AG04449 (cell line): ENCODE measurements around the gene TP53BP2.

Experiments used
- CTCF ChIA-PET: fragments of 350-600 bp; formaldehyde crosslinking; extraction: SDS; loops from one replicate; lab custom pipeline; 2021; ENCODE audit warnings: antibody characterized with exemption; lab: Yijun Ruan, JAX
- POLR2A ChIA-PET: fragments of 400-600, 350-600 bp; formaldehyde crosslinking; extraction: SDS; loops from one replicate; lab custom pipeline; 2020; ENCODE audit warnings: antibody characterized with exemption, inconsistent platforms; lab: Yijun Ruan, JAX
- DNase-seq: peaks from one replicate; pipeline ENCODE4 v3.0.0-alpha.2; 2010; ENCODE audit warnings: low read depth, low spot score
- H3K4me3 ChIP-seq: 2 replicates; pipeline ENCODE4 v1.5.1; 2011; ENCODE audit warnings: low read depth, mild to moderate bottlenecking, control low read depth, low read length
- TF ChIP-seq, protein P1 (sequence below): IDR thresholded peaks from one replicate; pipeline ENCODE4 v1.5.1; 2011; ENCODE audit warnings: mild to moderate bottlenecking, moderate library complexity, low read length, control low read depth, inconsistent platforms; ENCODE audit not compliant: insufficient read depth; ENCODE audit errors: missing control alignments

The TP53BP2 gene

DNA sequence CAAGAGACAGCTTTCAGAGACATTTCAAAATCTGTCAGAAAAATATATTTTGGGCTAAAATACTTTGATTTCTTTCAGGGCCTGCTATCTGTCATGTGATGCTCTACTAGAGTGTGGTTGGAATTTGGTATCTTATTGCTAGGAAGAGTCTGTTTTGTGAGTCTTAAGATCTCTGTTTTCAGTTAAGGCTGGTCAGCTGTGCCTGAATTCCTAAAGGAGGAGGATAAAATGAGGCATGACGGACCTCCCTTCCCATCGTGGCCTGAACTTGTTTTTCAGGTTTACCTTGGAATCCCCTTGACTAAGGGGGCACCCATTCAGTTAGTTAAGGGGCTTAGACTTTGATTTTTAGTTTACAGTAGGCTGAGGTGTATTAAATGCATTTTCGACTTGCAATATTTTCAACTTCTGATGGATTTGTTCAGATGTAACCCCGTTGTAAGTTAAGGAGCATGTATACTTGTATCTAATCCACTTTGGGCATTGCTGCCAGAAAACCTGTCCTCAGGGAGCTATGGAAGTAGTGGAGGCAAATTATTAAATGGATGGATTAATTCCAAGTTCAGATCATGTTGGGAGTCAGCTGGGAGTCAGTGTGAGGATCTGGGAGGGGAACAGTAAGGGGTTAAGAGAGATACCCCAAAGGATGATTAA is 115.1 kb downstream of the TP53BP2 start:
- no peak for DNase-seq
- H3K4me3 ChIP-seq, result no peak overlapping the region
- TF ChIP-seq, protein P1, sequence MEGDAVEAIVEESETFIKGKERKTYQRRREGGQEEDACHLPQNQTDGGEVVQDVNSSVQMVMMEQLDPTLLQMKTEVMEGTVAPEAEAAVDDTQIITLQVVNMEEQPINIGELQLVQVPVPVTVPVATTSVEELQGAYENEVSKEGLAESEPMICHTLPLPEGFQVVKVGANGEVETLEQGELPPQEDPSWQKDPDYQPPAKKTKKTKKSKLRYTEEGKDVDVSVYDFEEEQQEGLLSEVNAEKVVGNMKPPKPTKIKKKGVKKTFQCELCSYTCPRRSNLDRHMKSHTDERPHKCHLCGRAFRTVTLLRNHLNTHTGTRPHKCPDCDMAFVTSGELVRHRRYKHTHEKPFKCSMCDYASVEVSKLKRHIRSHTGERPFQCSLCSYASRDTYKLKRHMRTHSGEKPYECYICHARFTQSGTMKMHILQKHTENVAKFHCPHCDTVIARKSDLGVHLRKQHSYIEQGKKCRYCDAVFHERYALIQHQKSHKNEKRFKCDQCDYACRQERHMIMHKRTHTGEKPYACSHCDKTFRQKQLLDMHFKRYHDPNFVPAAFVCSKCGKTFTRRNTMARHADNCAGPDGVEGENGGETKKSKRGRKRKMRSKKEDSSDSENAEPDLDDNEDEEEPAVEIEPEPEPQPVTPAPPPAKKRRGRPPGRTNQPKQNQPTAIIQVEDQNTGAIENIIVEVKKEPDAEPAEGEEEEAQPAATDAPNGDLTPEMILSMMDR, result no peak
- ChIA-PET CTCF (interaction anchor here (1.2 to 6.4 kb wide), 5 partner anchors 12 to 34 kb away, joined by 3 to 62 read pairs (median 3); no protein-coding TSS in a partner anchor), POLR2A (interaction anchor here (1.3 to 1.5 kb wide), 2 partner anchors 9 to 15 kb away, joined by 3 to 4 read pairs; no protein-coding TSS in a partner anchor)

DNA sequence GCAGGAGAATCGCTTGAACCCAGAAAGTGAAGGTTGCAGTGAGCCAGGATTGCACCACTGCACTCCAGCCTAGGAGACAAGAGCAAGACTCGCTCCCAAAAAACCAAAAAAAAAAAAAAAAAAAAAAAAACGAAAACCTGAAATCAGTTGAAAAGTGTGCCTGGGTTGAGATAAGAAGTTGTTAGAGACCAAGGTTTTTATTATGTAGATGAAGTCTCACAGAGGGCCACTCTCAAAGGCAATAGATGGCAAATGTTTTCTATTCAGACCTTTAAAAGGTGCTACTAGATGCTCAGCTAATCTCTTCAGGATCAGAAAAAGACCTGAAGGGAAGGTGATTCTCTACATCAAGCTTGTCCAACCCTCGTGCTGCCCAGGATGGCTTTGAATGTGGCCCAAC is 115.8 kb downstream of the TP53BP2 start:
- ChIA-PET POLR2A (interaction anchor here (1.3 to 1.5 kb wide), 2 partner anchors 8 to 15 kb away, joined by 3 to 4 read pairs; no protein-coding TSS in a partner anchor), CTCF (interaction anchor here (1.6 to 6.4 kb wide), 2 partner anchors 12 to 18 kb away, joined by 3 to 62 read pairs; no protein-coding TSS in a partner anchor)
- DNase-seq, result no peak
- H3K4me3 ChIP-seq, result no peak overlapping the region
- TF ChIP-seq, protein P1, result no peak
